ENCODE results near the gene CUL2. TPM values are rescaled to one million over a fixed set of nuclear protein-coding genes. Genes with fewer than 3 reads are reported as not detected.
"Not testable (repeated sequence)": the region's sequence is repeated elsewhere in the genome, so short reads cannot be mapped to it uniquely, and the experiment has no call there.

Gene CUL2
- total RNA-seq, 2 donors from 2014 or later, result 27.3 to 49.7 TPM

DNA sequence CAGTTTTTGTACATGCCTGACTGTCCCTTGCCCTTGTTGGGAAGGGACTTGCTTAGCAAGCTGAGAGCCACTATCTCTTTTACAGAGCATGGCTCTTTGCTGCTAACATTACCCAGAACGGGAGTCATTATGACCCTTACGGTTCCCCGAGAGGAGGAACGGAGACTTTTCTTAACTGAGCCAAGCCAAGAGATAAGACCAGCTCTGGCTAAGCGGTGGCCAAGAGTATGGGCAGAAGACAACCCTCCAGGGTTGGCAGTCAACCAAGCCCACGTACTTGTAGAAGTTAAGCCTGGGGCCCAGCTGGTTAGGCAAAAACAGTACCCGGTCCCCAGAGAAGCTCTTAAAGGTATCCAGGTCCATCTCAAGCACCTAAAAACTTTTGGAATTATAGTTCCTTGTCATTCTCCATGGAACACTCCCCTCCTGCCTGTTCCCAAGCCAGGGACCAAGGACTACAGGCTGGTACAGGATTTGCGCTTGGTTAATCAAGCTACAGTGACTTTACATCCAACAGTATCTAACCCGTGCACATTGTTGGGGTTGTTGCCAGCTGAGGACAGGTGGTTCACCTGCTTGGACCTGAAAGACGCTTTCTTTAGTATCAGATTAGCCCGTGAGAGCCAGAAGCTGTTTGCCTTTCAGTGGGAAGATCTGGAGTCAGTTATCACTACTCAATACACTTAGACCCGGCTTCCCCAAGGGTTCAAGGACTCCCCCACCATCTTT, 118.4 kb downstream of the CUL2 start:
- ATAC-seq (replicated peaks); H3K4me3 Mint-ChIP-seq; H3K4me1 Mint-ChIP-seq; H3K27me3 Mint-ChIP-seq; H3K36me3 Mint-ChIP-seq (ENCODE audit: low read depth); H3K27ac Mint-ChIP-seq; H3K9me3 Mint-ChIP-seq: not testable (repeated sequence)

DNA sequence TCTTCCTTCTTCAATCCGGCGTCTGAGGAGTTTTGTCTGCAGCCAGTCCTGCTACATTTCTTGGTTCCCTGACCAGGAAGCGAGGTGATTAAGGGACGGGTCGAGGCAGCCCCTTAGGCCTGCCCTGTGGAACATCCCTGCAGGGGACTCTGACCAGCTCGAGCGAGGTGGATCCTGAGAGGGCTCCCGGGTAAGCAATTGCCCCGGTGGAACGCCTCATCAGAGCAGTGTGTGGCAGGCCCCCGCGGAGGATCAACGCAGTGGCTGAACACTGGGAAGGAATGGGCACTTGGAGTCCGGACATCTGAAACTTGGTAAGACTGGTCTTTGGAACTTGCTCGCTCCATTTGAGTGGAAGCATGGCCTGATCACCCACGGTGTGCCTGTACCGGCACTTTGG, 121.0 kb downstream of the CUL2 start:
- no peaks in the 10 kb centered on the region for H3K36me3 Mint-ChIP-seq (ENCODE audit: low read depth)
- H3K9me3 Mint-ChIP-seq, result no peaks in the 10 kb centered on the region
- H3K27ac Mint-ChIP-seq, result no peak overlapping the region
- no peaks in the 10 kb centered on the region for H3K4me1 Mint-ChIP-seq
- H3K27me3 Mint-ChIP-seq, result peaks cover 6% of the 10 kb centered on the region
- ATAC-seq (replicated peaks), result no peak
- no peak overlapping the region for H3K4me3 Mint-ChIP-seq

DNA sequence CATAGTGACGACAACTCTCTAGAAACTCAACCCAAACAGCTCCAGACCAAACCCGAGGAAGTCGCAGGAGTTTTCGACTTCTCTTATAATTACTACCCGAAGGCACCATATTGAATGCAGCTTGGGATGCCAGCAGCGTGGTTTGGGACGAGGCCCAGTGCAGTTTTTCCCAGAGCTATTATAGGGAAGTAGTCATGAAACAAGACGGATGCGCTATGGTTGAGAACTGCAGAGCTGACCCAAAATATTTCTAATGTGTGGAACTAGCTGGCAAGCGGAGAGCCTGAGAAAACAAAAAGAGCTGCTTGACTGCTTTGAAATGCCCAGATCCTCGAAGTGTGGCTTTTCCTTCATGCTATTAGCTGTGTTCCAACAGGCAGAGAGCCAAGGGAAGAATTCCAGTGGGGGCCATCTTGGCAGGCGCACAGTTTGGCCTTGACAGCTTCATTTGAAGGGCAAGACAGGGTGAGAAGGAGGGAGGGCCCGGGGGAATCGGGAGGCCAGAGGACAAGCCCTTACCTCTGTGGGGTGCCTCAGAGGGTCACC, 122.7 kb downstream of the CUL2 start:
- no peak for ATAC-seq (replicated peaks)
- H3K36me3 Mint-ChIP-seq (ENCODE audit: low read depth), result no peaks in the 10 kb centered on the region
- peaks cover 6% of the 10 kb centered on the region for H3K27me3 Mint-ChIP-seq
- no peaks in the 10 kb centered on the region for H3K4me1 Mint-ChIP-seq
- no peaks in the 10 kb centered on the region for H3K9me3 Mint-ChIP-seq
- H3K27ac Mint-ChIP-seq, result no peak overlapping the region
- no peak overlapping the region for H3K4me3 Mint-ChIP-seq

DNA sequence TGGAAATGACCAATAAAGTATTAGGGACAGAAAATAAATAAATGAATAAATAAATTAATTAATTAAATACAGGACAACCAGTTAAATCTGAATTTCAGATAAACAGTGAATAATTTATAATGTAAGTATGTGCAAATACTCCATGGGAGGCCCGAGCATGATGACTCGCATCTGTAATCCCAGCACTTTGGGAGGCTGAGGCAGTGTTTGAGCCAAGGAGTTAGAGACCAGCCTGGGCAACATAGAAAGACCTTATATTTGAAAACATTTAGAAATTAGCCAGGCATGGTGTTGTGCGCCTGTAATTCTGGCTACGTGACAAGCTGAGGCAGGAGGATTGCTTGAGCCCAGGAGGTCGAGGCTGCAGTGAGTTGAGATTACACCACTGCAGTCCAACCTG, 123.7 kb downstream of the CUL2 start:
- no peak overlapping the region for H3K27ac Mint-ChIP-seq
- ATAC-seq (replicated peaks), result no peak
- peaks cover 6% of the 10 kb centered on the region for H3K27me3 Mint-ChIP-seq
- H3K9me3 Mint-ChIP-seq, result no peaks in the 10 kb centered on the region
- no peaks in the 10 kb centered on the region for H3K36me3 Mint-ChIP-seq (ENCODE audit: low read depth)
- no peaks in the 10 kb centered on the region for H3K4me1 Mint-ChIP-seq
- no peak overlapping the region for H3K4me3 Mint-ChIP-seq

DNA sequence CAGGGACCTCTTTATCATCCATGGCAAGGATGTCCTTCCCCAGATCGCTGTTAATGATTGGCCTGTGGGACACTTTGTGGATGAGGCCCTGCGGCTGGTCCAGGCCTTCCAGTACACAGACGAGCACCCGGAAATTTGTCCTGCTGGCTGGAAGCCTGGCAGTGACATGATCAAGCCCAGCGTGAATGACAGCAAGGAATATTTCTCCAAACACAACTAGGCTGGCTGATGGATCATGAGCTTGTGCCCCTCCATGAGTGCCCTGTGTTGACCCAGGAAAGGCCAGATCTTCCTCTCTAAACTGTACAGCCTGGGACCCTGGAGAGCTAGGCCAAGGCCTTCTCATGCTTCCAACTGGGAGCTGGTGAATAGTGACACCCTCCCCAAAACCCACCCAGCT, 124.1 kb downstream of the CUL2 start:
- no peaks in the 10 kb centered on the region for H3K36me3 Mint-ChIP-seq (ENCODE audit: low read depth)
- no peaks in the 10 kb centered on the region for H3K9me3 Mint-ChIP-seq
- H3K4me3 Mint-ChIP-seq, result no peak overlapping the region
- ATAC-seq (replicated peaks), result no peak
- H3K4me1 Mint-ChIP-seq, result no peaks in the 10 kb centered on the region
- peaks cover 6% of the 10 kb centered on the region for H3K27me3 Mint-ChIP-seq
- no peak overlapping the region for H3K27ac Mint-ChIP-seq

DNA sequence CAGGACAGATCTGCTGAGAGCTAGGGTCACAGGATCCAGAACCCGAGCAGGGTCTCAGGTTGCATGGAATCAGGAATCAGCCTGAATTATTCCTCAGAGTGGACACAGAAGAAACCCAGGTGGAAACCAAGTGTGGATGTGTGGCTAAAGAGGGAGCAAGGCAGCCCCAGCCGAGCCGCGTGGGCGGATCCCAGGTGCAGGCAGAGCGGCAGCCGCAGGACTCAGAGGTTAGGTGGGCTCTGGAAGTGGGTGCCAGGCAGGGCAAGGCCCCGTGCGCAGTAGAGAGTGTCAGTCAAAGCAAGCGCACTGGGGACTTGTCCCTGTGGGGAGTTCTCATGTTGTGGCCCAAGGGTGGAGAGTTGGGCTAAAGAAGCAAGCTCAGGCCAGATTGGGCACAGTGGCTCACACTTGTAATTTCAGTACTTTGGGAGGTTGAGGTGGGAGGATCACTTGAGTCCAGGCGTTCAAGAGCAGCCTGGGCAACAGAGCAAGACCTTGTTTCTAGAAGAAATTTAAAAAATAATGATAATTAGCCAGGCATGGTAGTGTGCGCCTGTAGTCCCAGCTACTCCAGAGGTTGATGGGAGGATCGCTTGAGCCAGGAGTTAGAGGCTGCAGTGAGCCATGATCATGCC, 125.9 kb downstream of the CUL2 start:
- no peak overlapping the region for H3K27ac Mint-ChIP-seq
- no peak for ATAC-seq (replicated peaks)

DNA sequence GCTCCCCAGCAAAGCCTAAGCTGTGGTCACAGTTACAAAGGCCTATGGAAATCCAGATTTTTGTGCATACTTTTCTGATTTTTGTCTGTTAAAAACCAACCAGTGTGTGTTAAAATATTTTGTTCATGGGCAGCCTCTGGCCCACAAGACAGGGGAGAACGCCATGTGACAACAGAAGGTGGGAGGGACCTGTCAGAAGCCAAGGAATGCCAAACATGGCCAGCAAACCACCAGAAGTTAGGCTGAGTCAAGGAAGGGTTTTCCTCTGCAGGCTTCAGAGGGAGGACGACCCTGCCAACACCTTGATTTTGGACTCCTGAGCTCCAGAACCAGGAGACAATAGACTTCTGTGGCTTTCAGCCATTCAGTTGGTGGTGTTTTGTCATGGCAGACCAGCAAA, 127.3 kb downstream of the CUL2 start:
- no peaks in the 10 kb centered on the region for H3K27me3 Mint-ChIP-seq
- no peak overlapping the region for H3K27ac Mint-ChIP-seq
- ATAC-seq (replicated peaks), result no peak
- no peaks in the 10 kb centered on the region for H3K9me3 Mint-ChIP-seq
- H3K4me1 Mint-ChIP-seq, result no peaks in the 10 kb centered on the region
- H3K36me3 Mint-ChIP-seq (ENCODE audit: low read depth), result no peaks in the 10 kb centered on the region
- H3K4me3 Mint-ChIP-seq, result no peak overlapping the region

More for the DNA sequence above, 125.9 kb downstream of the CUL2 start:
- Mint-ChIP-seq H3K9me3 (no peaks in the 10 kb centered on the region), H3K27me3 (no peaks in the 10 kb centered on the region), H3K4me3 (no peak overlapping the region), H3K4me1 (no peaks in the 10 kb centered on the region), H3K36me3 (ENCODE audit: low read depth) (no peaks in the 10 kb centered on the region)

DNA sequence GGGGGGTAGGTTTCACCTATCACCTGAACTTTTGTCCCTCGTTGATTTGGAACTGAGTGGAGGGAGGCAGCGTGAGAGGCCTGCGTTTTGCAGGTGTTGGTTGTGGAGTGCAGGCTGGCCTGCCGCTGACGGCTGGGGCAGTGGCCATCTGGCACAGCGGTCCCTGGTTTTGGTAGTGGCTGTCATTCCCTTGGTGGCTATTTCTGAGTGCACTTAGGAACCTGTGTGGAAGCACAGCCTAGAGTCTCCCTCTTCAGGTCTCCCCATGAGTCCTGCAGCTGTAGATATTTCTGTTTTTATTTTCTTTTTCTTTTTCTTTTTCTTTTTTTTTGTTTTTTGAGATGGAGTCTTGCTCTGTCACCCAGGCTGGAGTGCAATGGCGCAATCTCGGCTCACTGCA, 129.2 kb downstream of the CUL2 start:
- no peaks in the 10 kb centered on the region for H3K4me1 Mint-ChIP-seq
- no peak for ATAC-seq (replicated peaks)
- no peaks in the 10 kb centered on the region for H3K36me3 Mint-ChIP-seq (ENCODE audit: low read depth)
- H3K9me3 Mint-ChIP-seq, result no peaks in the 10 kb centered on the region
- no peaks in the 10 kb centered on the region for H3K27me3 Mint-ChIP-seq
- no peak overlapping the region for H3K27ac Mint-ChIP-seq
- no peak overlapping the region for H3K4me3 Mint-ChIP-seq

DNA sequence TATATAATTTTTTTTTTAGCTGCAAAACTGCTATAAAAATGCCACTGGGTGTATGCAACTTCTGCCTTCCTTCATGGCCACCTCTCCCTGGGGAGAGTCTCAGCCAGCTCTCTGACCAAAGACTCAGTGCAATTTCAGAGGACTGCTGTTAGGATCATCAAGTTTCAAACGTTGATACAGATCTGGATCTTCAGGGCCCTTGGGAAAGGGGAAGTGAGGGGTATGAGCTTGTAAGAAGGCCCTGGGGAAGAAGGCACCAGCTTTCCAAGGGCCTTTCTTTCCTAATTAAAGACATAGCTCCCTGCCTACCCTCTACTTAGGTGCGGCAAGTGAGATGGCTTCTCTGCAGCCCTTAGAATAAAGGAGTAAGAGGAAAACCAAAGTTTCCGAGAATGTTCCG, 130.4 kb downstream of the CUL2 start:
- Mint-ChIP-seq H3K4me1 (no peaks in the 10 kb centered on the region), H3K9me3 (no peaks in the 10 kb centered on the region), H3K27ac (no peak overlapping the region), H3K27me3 (no peaks in the 10 kb centered on the region), H3K4me3 (no peak overlapping the region), H3K36me3 (ENCODE audit: low read depth) (no peaks in the 10 kb centered on the region)
- no peak for ATAC-seq (replicated peaks)

DNA sequence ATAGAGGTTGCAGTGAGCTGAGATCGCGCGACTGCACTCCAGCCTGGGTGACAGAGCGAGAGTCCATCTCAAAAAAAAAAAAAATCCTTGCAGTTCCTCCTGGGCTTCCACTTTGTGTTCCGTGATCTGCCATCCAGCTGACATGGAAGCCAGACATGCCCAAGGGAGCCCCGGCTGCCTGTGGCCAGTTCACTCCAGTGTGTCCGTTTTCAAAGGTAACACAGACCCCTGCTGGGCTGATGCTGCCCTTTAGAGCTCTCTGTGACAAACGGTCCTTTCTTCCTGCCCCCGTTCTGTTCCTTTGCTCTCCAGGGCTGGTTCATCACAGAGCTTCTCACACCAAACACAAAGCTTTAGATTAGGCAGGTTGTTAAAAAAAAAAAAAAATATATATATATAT, 130.8 kb downstream of the CUL2 start:
- Mint-ChIP-seq H3K27me3 (no peaks in the 10 kb centered on the region), H3K27ac (no peak overlapping the region), H3K9me3 (no peaks in the 10 kb centered on the region), H3K36me3 (ENCODE audit: low read depth) (no peaks in the 10 kb centered on the region), H3K4me1 (no peaks in the 10 kb centered on the region), H3K4me3 (no peak overlapping the region)
- no peak for ATAC-seq (replicated peaks)

Other genes starting within 250 kb of the CUL2 start
- 100 to 1,000 TPM; 126 to 150 TPM for gene CREM, start 36.5 kb upstream of the CUL2 start, total RNA-seq
- gene CCNY, start 246.2 kb upstream of the CUL2 start, total RNA-seq, result 10 to 100 TPM; 29.4 to 42.3 TPM

All from activated T-helper 17 cell treated with anti-CD3 and anti-CD28 coated beads, Interleukin-2, amount 50 U/mL, for 72 hours (primary cell).